PC-3 (cell line): ENCODE results near the gene SGSH. TPM values are rescaled to one million over a fixed set of nuclear protein-coding genes. Genes with fewer than 3 reads are reported as not detected.

Experiments
- ATAC-seq: fragments of 200-7000 bp; cut with Tn5 transposase; 2 replicates; pipeline ENCODE4 v1.9.1; 2020; ENCODE audit warnings: mild to moderate bottlenecking, moderate library complexity
- BruUV-seq: library from RNA; stranded (reverse); fragments of 400-500 nt; replicated peaks from 2 replicates; lab custom pipeline; 2021; lab: Mats Ljungman, UMichigan
- CTCF ChIA-PET: fragments of 300-600 bp; sonication (Branson Sonifier 250); formaldehyde crosslinking; loops from one replicate; lab custom pipeline; 2022; ENCODE audit warnings: antibody characterized with exemption; lab: Charles Lee
- POLR2A ChIA-PET: fragments of 300-600 bp; sonication (Branson Sonifier 250); formaldehyde crosslinking; loops from one replicate; lab custom pipeline; 2022; ENCODE audit warnings: antibody characterized with exemption; ENCODE audit not compliant: unreplicated experiment; lab: Charles Lee
- DNase-seq: peaks from one replicate; pipeline ENCODE4 v3.0.0-alpha.2; 2015
- H2AFZ ChIP-seq: fragments of 300-600 bp; sonication (generic); 2 replicates; pipeline ENCODE4 v1.6.0; 2016; ENCODE audit warnings: antibody characterized with exemption, low read length
- H3F3A ChIP-seq: fragments of 300-600 bp; sonication (generic); one replicate; pipeline ENCODE4 v1.6.0; 2017; ENCODE audit warnings: antibody characterized with exemption, low read length, control low read depth, mild to moderate bottlenecking; ENCODE audit not compliant: unreplicated experiment
- H3K27ac ChIP-seq: fragments of 300-600 bp; sonication (generic); 2 replicates; pipeline ENCODE4 v1.5.1; 2016; ENCODE audit warnings: mild to moderate bottlenecking, low read length
- H3K27me3 ChIP-seq: fragments of 300-600 bp; sonication (generic); 2 replicates; pipeline ENCODE4 v1.6.1; 2016; ENCODE audit warnings: low read length, mixed read lengths
- H3K36me3 ChIP-seq: fragments of 300-600 bp; sonication (generic); 2 replicates; pipeline ENCODE4 v1.6.1; 2016; ENCODE audit warnings: low read depth, mixed run types, low read length, mixed read lengths
- H3K4me1 ChIP-seq: fragments of 300-600 bp; sonication (generic); 2 replicates; pipeline ENCODE4 v1.5.1; 2016; ENCODE audit warnings: low read length; ENCODE audit not compliant: insufficient read depth
- H3K4me2 ChIP-seq: fragments of 300-600 bp; sonication (generic); 2 replicates; pipeline ENCODE4 v1.6.0; 2016; ENCODE audit warnings: low read length
- H3K4me3 ChIP-seq: fragments of 300-600 bp; sonication (generic); 2 replicates; pipeline ENCODE4 v1.5.1; 2016; ENCODE audit warnings: mild to moderate bottlenecking, low read length, mixed read lengths
- H3K79me2 ChIP-seq: fragments of 300-600 bp; sonication (generic); 2 replicates; pipeline ENCODE4 v1.6.1; 2017; ENCODE audit warnings: low read length, mixed read lengths
- H3K9ac ChIP-seq: fragments of 300-600 bp; sonication (generic); 2 replicates; pipeline ENCODE4 v1.6.0; 2016; ENCODE audit warnings: mild to moderate bottlenecking, low read length
- H3K9me2 ChIP-seq: fragments of 300-600 bp; sonication (generic); replicated peaks from 2 replicates; pipeline ENCODE4 v1.6.1; 2016; ENCODE audit warnings: mixed run types, low read length, mixed read lengths
- H3K9me3 ChIP-seq: fragments of 300-600 bp; sonication (generic); 2 replicates; pipeline ENCODE4 v1.6.1; 2016; ENCODE audit warnings: low read length, mixed read lengths
- H4K20me1 ChIP-seq: fragments of 300-600 bp; sonication (generic); 2 replicates; pipeline ENCODE4 v1.6.1; 2016; ENCODE audit warnings: low read length, mixed read lengths
- CTCF ChIP-seq: fragments of 300-600 bp; sonication (generic); conservative IDR thresholded peaks from 2 replicates; pipeline ENCODE4 v1.5.1; 2017; ENCODE audit warnings: antibody characterized with exemption, low read depth, mild to moderate bottlenecking, low read length
- EZH2 ChIP-seq: fragments of 300-600 bp; sonication (generic); IDR thresholded peaks from one replicate; pipeline ENCODE4 v1.6.1; 2017; ENCODE audit warnings: antibody characterized with exemption, mild to moderate bottlenecking, low read length; ENCODE audit not compliant: unreplicated experiment
- EZH2phosphoT487 ChIP-seq: fragments of 300-600 bp; sonication (generic); IDR thresholded peaks from 2 replicates; pipeline ENCODE4 v1.6.1; 2018; ENCODE audit warnings: mild to moderate bottlenecking, antibody characterized with exemption, low read length, borderline replicate concordance
- intact Hi-C: fragments of 100-400 bp; cut with micrococcal nuclease; formaldehyde crosslinking; loops from 2 replicates; pipeline ENCODE4 v1.9.0; 2023
- total RNA-seq: library from RNA; depleted of rRNA; stranded (reverse); fragments of >200 nt; gene quantifications from 2 replicates; pipeline ENCODE4 v1.2.3, GENCODE V29; 2014

The SGSH gene
- total RNA-seq, 1 experiment from 2014 or later = 16.6 TPM

GRCh38 chr17:80243526-80244433 lies 23.6 kb upstream of the SGSH start:
- Histone ChIP-seq H3F3A (no peaks in the 10 kb centered on the region), H3K4me2 (no peak overlapping the region), H3K36me3 (0 out of 2 replicates have a peak, but pooled peaks cover 3% of the 10 kb centered on the region), H3K9me2 (no peaks in the 10 kb centered on the region), H2AFZ (no peak overlapping the region), H3K9me3 (no peaks in the 10 kb centered on the region), H3K27ac (no peak overlapping the region), H3K79me2 (no peaks in the 10 kb centered on the region), H3K4me3 (no peak overlapping the region), H3K27me3 (no peaks in the 10 kb centered on the region), H3K9ac (no peak overlapping the region), H3K4me1 (no peaks in the 10 kb centered on the region), H4K20me1 (no peaks in the 10 kb centered on the region)
- no TSS peak for BruUV-seq
- ATAC-seq (no peak), DNase-seq (no peak)
- TF ChIP-seq CTCF = no peak
- TF ChIP-seq EZH2phosphoT487 = no peak
- ChIA-PET POLR2A (no interaction called here), CTCF (no interaction called here)
- intact Hi-C loops = no loop called here

- no peak overlapping the region for H3K9ac ChIP-seq
- BruUV-seq = no TSS peak
- ATAC-seq (no peak), DNase-seq (no peak)
- TF ChIP-seq EZH2phosphoT487 (no peak), EZH2 (no peak), CTCF (no peak)
- peaks cover 3% of the 10 kb centered on the region; the same call in 1 of the 2 replicates for H3K36me3 ChIP-seq
- no peak overlapping the region for H3K27ac ChIP-seq
- H4K20me1 ChIP-seq = no peaks in the 10 kb centered on the region
- no peaks in the 10 kb centered on the region for H3K9me2 ChIP-seq
- ChIA-PET POLR2A (no interaction called here), CTCF (no interaction called here)
- H3K4me1 ChIP-seq = no peaks in the 10 kb centered on the region
- no peak overlapping the region for H3K4me3 ChIP-seq
- no peak overlapping the region for H3K4me2 ChIP-seq
- H3K27me3 ChIP-seq = no peaks in the 10 kb centered on the region
- H3F3A ChIP-seq = no peaks in the 10 kb centered on the region
- intact Hi-C loops = no loop called here
- no peaks in the 10 kb centered on the region for H3K79me2 ChIP-seq
- no peak overlapping the region for H2AFZ ChIP-seq
- no peaks in the 10 kb centered on the region for H3K9me3 ChIP-seq
Observed at GRCh38 chr17:80242505-80242904, 22.4 kb upstream of the SGSH start.

- Histone ChIP-seq H3K27me3 (no peaks in the 10 kb centered on the region), H3K9ac (no peak overlapping the region), H3F3A (no peaks in the 10 kb centered on the region), H3K36me3 (peaks cover 19% of the 10 kb centered on the region), H3K4me1 (no peaks in the 10 kb centered on the region), H3K4me2 (no peak overlapping the region), H3K9me2 (no peaks in the 10 kb centered on the region), H3K4me3 (no peak overlapping the region), H2AFZ (no peak overlapping the region), H3K79me2 (no peaks in the 10 kb centered on the region), H4K20me1 (no peaks in the 10 kb centered on the region), H3K27ac (no peak overlapping the region), H3K9me3 (peaks cover 11% of the 10 kb centered on the region)
- intact Hi-C loops = no loop called here
- POLR2A ChIA-PET = no interaction called here
- DNase-seq (no peak), ATAC-seq (no peak)
- CTCF ChIA-PET = no interaction called here
- TF ChIP-seq EZH2 = no peak
- no peak for TF ChIP-seq CTCF
- TF ChIP-seq EZH2phosphoT487 = no peak
- no TSS peak for BruUV-seq
Observed at GRCh38 chr17:80237386-80237785, 17.3 kb upstream of the SGSH start.
